Renal cortical epithelial cell (primary cell): ENCODE data around the gene RPL14. TPM values are rescaled to one million over a fixed set of nuclear protein-coding genes. Genes with fewer than 3 reads are reported as not detected.
"Not testable (repeated sequence)": the region's sequence is repeated elsewhere in the genome, so short reads cannot be mapped to it uniquely, and the experiment has no call there.

ENCODE experiments used
- DNase-seq: peaks from one replicate; pipeline ENCODE4 v3.0.0-alpha.2; 2011; ENCODE audit warnings: low read depth
- total RNA-seq: library from RNA; depleted of rRNA; stranded (reverse); fragments of >200 nt; gene quantifications from 2 replicates; pipeline ENCODE4 v1.2.3, GENCODE V29; 2014

RPL14 gene
- 347 and 384 TPM in 2 replicates for total RNA-seq

DNA sequence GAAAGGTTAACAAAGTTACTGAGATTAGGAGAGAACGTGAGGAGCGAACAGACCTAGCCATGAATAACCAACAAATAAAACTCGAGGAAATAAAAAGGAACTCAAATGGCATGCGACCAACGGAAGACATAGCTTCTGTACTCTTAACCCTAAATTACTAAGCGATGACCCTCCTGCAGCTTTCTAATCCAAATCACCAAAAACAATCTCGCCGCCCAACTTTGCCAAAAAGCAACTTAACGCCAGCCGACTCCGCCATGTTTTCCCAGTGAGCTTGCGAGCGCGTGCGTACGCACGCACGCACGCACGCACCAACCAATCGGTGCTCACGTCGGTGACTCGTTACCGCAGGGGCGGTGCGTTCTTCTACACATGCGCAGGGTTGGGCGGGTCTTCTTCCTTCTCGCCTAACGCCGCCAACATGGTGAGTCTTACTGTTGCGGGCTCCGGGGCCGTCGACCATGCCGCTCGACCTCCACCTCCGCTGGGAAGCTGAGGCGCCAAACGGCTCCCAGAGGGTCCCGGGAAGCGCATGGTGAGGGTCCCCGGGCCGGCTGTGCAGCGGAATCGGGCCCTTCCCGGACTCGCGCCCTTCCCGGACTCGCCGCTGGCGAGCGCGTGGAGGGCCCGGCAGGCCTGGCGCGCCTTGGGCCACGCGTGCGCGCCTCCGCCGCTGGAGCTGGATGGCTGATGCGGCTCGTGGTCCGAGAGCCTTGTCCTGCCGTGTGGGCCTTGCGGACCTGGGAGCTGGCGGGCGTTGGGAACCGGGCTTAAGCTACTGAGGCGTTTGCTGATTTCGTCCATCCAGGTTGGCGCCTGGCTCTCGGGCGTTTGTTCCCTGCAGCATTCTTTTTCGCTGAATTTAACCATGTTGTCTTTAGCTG lies at the start of gene RPL14:
Gene RPL14, plus strand, starts transcription at position 400 of the 884 bp plus-strand sequence. Its CDS starts 133 bp downstream, at position 533.
- DNase-seq = peak; percentile 92

DNA sequence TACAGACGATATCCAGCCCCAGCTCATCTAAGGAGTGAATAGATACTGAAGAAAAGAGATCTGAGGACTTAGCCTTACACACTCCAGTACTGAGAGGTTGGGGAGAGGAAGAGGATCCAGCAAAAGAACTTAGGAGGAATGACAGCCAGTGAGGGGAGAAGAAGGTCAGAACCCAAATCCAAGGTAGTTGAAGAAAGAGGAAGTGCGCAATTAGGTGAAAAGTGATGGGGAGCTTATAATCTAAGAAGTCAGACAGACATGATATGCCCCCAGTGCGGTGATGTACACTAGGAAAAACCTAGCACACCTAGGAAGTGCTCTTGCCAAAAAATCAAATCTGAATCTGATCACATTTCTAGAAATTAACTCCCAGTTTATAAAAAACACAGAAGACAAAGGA lies 49.5 kb upstream of the RPL14 start:
- no peak for DNase-seq

DNA sequence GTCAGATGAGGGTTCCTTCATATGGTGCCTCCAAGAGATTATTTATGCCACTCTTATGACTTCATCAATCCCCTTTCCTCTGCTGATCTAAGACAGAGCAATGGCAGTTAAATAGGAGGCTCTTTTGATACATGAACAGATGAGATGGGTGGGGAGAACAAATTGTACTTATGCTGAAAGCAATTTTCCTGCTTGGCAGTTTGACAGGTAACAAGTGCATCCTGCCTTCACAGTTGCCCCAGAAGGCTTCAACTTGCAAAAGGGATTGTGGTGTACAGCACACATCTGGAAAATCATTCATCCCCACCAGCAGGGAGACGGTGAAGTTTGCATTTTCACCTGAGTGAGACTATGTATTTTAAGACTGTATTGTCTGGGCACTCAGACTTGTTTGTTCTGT lies 42.9 kb upstream of the RPL14 start:
- DNase-seq = no peak

DNA sequence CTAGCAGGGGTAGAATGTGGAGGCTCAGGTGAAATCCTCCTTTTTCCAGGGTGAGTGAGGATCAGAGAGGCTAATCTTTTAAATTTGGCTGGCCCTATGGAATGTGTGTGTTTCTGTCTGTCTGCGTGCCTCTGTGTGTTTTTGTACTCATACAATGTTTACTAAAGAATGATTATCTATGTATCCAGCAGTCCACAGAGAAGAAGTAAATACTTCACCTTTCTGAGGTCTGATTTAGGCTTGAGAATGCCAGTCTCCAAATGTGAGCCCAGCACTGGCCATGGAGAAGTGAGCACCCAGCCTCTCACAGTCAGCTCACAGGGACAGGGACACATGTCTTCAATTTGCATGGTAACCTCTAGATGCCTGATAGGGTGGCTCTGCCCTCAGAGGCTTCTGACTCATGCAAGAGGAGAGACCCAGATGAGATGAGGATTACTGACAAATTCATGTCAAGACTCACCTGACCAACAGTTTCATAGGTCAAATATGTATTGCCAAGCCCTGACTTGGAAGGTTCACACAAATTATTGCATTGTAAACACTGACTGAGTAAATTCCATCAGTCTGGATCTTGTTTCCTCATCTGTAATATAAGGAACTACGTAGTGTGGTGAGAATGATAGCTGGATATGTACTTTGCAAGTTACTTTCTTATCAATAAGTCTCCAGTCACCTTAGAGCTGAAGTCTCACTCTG lies 39.1 kb upstream of the RPL14 start:
- DNase-seq = peak; percentile 18

DNA sequence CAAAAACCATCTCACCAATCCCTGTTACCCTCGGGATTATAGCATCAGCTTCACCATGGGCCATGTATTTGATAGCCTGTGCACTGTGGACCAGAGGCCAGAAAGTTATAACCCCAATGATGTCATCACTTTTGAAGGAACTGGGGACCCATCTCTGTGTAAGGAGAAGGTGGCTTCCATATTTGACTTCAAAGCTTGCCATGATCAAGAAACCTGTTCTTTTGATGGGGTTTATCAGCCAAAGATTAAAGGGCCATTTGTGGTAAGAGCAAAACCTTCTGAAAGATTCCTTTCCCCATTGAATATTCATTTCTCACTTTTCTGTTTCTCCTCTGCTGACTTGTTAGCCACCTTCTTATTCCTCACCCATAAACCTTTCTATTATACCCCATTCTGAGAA lies 34.3 kb upstream of the RPL14 start:
- DNase-seq = no peak

DNA sequence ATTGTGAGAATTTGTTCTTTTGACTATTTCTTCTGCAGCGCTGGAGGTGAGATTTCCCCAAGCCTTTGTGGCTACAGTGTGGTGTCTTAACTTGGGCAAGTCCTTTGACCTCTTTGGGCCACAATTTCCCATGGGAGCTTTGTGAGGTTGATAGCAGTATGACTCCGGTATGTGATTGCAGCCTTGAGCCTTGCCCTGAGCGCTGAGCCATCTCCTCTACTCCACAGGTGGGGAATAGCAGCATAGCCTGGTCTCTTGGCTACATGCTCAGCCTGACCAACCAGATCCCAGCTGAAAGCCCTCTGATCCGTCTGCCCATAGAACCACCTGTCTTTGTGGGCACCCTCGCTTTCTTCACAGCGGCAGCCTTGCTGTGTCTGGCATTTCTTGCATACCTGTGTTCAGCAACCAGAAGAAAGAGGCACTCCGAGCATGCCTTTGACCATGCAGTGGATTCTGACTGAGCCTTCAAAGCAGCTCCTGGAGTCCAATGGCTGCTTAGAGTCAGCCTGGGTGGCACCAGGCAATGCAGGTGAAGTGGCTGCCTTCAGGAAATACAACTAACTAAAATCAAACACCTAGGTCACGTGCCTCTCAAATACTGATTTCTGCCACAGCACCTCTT lies 30.0 kb upstream of the RPL14 start:
- no peak for DNase-seq

DNA sequence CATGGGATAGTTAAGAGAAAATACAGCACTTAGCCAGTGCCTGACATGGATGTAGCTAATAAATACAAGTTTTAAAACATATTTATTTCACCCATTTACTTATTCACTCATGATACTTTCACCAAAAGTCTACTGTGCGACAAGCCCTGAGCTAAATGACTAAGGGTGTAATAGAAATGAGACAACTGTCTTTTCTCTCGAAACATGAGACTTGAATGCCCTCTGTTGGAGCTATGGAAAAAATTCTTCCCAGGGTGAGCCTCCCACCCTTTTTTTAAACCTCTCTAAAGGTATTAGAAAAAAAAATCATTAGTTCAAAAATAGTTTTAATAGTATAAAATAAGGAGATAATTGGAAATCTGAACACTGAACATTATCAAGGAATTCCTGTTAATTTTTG lies 24.3 kb upstream of the RPL14 start:
- DNase-seq = no peak

DNA sequence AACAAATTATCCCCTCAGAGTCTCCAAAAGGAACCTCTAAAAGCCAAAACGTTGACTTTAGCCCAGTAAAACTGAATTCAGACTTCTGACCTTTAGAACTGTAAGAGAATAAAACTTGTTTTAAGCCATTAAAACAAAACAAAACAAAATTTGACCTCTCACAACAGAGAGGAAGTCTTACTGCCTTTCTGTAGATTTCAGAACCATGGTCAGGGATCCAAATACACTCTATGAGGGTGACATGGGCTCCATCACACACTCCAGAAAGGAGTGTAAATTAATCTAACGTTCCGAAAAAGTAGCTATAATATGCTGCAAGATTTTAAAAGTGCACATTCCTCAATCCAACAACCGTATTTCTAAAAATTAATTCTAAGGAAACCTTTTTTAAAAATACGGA lies 19.2 kb upstream of the RPL14 start:
- DNase-seq = no peak

DNA sequence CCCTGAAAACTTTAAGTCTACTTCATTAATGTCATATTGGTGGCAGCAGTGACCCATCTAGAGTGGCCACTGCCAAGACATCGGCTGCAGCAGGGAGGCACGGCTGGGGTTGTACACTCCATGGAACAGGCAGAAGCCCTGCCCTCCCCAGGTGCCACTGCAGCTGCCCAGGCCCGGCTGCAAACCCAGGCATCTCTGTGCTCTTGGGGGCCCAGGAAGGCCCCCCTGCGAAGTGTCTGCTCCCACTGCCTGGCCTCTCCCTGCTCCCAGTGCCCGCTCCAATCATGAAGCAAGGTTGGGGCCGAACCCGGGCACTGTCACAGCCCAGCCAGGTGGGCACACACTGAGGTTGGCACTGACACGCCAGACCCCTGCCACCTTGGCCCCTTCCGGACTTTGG lies 12.1 kb upstream of the RPL14 start:
- no peak for DNase-seq

DNA sequence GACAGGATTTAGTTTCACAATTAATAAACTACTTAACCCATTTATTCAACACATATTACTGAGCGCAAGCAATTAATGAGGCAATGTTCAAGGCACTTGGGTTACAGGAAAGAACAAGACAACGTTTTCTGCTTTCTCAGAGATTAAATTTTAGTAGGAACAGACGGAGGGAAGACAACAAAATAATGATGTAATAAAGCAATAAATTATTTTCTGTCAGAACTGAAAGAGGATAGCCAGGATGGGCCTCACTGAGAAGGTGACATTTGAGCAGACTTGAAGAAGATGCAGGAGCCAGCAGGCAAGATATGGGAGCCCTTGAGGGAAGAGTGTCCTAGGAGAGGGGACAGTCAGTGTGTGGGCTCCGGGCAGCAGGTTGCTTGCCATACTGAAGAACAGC lies 11.3 kb upstream of the RPL14 start:
- DNase-seq = no peak

DNA sequence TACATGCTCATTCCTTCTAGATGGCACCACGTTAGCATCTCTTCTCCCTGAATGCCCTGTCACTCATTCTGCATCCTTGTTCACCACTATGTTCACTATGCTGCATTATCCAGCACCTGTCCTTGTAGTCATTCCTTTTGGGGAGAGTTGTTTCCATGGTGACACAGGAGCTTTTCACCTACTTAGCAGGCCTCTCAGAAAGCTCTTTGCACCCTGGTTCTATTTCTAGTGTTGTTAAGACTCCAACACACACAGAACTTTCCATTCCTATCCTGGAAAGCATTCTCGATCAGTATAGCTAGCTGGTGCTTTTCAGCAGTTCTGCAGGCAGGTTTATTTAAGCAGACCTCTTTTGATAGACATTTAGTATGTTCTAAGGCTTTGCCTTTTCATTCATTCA lies 6.7 kb upstream of the RPL14 start:
- no peak for DNase-seq

DNA sequence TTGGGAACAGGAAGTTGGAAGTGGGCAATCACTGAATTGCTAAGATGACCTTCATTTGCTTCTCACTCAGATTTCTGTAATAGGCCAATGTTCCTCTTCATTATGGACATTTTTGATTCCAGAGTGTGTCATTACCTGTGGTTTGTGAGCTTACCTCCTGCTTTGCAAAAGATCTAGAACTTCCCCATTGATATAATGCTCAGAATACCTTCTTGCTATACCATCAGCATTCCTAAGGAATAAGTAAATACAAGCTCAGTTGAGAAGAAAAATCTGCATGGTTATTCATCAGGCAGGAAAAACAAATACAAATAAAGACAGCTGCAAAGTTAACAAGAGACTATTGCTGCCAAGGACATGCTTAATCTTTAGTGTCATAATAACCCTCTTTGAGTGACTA lies 5.6 kb upstream of the RPL14 start:
- peak; percentile 25 for DNase-seq

DNA sequence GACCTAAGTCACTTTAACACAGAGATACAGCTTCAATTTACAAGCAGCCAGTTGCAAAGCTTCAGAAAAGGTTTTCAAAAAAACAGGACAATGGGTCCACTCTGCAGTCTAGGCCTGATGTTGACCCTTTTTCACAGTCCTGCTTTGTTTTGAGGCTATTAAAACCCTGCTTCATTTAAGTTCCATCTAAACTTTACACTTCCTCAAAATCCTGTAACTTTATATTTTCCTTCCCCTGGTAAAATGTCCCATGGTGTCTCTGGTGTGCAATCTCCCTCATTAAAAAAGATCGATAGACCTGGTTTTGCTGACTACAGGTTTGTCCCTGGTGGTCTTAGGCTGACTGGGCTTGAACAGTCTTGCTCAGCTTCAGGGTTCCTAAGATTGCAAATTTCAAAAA lies 5.1 kb upstream of the RPL14 start:
- DNase-seq = no peak

DNA sequence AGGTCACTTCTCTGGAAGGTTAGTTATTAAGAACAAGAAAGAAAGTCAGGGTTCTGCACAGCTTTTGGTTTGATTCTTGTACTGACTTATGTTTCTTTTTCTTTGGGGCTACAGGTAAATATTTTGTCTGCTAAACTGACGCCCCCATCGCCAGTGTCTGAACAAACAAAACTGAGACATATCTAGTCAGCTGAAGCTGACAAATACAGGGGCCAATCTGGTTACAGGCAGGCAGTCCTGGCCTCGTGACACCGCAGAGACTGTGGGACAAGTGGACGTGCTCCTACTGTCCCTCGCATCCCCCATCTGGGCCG lies 4.6 kb upstream of the RPL14 start:
- DNase-seq = no peak

DNA sequence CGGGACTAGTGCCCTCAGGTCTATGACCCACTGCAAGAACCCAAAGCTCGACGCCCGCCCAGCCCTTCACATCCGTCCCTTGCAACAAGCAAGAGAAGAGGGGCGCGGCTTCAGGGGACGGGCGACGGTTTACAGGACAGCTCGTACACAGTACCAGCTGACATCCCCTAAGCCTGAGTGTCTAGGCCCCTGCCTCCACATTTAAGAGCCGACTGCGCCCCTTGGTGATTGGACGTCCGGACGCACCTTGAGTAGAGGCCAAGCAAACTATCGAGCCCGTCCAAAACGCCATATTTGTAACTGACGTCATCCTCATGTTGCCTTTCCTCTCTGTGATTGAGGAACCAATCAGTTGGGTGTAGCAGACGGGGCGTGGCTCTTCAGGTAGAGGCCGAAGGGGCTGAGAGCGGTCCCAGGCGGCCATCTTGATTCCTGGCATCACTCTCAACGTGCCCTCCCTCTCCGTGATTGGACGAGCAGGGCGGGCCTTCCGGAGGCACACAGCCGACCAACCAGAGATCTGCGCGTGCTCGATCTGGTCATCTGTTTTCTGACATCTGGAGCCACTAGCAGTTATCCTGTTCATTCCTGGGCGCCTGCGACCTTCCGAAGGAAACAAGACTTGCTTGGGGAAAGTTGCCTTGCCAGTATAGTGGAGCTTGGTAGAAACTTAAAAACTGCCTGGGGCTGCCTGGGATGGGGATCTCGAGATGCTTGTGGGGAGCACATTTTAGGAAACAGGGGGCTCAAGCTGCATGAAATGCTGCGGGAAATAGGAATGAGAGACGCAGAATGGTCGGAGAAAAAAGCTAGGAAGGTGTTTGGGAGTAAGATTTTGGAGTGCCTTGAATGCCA lies 4.0 kb upstream of the RPL14 start:
- peak; percentile 97 for DNase-seq

DNA sequence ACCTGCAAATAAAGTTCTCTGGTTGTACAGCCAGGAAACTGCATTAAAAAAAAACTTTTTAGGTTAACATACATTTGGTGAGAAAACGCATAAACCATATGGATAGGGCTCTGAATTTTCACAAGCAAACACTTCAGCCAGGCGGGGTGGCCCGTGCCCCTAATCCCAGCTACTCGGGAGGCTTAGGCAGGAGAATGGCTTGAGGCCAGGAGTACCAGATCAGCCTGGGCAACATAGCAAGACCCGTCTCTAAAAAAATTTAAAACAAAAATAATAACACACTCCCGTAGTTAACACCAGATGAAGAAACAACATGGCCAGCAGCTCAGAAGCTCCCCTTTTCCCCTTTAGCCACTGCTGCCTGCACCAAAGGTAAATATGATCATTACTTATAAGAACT lies 3.2 kb upstream of the RPL14 start:
- no peak for DNase-seq

DNA sequence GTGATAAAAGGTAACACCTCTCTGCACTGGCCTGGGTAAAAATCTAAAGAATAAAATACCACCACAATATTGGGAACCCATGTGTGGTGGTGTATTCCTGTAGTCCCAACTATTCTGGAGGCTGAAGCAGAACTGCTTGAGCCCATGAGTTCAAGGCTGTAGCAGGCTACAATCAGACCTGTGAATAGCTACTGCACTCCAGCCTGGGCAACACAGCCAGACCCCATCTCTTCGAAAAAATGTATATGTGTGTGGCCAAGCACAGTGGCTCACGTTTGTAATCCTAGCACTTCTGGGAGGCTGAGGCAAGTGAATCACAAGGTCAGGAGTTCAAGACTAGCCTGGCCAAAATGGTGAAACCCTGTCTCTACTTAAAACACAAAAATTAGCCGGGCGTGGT lies 1.8 kb upstream of the RPL14 start:
- DNase-seq = no peak

DNA sequence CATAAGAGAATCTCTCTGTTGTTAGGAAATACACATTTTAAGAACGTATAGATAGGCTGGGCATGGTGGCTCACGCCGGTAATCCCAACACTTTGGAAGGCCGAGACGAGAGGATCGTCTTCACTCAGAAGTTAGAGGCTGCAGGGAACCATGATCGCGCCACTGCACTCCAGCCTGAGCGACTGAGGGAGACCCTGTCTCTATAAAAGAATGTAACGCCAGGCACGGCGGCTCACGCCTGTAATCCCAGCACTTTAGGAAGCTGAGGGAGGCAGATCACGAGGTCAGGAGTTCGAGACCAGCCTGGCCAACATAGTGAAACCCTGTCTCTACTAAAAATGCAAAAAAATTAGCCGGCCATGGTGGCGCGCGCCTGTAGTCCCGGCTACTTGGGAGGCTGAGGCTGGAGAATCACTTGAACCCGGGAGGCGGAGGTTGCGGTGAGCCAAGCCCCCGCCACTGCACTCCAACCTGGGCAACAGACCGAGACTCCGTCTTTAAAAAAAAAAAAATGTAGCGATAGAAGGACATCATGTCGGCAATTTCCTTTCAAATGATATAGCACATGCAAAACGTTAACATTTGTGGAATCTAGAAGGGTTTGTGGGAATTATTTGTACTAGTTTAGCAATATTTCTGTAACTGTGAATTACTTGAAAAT lies 730 bp upstream of the RPL14 start:
- DNase-seq = no peak

DNA sequence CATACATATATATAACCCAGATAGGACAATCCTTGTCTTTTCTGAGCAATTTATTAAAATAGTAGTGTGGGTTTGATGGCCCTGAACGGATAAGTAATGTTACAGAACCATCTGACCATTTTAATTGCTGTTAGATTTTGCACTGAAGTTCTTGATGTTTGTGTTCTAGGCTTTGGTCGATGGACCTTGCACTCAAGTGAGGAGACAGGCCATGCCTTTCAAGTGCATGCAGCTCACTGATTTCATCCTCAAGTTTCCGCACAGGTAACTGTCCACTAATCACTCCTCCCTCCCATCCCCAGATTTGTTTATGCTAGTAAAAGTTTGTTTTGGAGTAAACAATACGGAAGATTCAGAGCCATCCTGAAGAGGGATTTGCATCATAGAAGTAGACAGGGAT lies 1.3 kb downstream of the RPL14 start:
- DNase-seq = no peak

DNA sequence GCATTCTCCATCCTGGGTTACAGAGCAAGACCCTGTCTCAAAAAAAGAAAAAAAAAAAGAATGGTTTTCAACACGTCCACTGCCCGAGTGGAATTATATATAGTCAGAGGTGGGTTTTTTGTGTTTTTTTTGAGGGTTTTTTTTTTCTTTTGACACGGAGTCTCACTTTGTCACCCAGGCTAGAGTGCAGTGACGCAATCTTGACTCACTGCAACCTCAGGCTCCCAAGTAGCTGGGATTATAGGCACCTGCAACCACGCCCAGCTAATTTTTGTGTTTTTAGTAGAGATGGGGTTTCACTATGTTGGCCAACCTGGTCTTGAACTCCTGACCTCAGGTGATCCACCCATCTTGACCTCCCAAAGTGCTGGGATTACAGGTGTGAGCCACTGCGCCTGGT lies 3.3 kb downstream of the RPL14 start:
- DNase-seq = not testable (repeated sequence)

DNA sequence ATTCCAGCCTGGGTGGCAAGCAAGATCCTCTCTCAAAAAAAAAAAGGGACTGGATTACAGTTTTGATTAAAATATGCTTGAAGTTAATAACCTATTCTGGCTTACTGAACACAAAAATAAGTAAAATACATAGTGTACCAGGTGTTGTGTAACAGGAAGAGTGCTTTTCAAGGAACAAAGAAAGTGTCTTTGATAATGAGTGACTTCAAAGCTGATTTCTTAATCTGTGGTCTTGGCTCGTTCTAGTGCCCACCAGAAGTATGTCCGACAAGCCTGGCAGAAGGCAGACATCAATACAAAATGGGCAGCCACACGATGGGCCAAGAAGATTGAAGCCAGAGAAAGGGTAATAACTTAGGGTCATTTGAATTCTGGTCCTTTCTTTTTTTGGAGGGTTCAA lies 4.0 kb downstream of the RPL14 start:
- DNase-seq = no peak

DNA sequence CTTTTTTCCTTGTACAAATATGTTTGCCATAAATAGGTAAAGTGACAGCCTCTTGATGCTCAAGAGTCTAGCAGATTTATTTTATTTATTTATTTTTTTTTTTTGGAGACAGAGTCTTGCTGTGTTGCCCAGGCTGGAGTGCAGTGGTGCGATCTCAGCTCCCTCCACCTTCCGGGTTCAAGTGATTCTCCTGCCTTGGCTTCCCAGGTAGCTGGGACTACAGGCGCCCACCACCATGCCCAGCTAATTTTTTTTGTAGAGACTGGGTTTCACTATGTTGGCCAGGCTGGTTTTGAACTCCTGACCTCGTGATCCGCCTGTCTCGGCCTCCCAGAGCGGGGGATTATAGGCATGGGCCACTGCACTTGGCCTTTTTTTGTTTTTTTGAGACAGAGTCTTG lies 5.7 kb downstream of the RPL14 start:
- not testable (repeated sequence) for DNase-seq
